GM04503 (cell line): ENCODE measurements around the gene RRP1.

Experiments used
- DNase-seq: peaks from one replicate; pipeline ENCODE4 v3.0.0-alpha.2; 2012; ENCODE audit warnings: low read depth

RRP1 gene

DNA sequence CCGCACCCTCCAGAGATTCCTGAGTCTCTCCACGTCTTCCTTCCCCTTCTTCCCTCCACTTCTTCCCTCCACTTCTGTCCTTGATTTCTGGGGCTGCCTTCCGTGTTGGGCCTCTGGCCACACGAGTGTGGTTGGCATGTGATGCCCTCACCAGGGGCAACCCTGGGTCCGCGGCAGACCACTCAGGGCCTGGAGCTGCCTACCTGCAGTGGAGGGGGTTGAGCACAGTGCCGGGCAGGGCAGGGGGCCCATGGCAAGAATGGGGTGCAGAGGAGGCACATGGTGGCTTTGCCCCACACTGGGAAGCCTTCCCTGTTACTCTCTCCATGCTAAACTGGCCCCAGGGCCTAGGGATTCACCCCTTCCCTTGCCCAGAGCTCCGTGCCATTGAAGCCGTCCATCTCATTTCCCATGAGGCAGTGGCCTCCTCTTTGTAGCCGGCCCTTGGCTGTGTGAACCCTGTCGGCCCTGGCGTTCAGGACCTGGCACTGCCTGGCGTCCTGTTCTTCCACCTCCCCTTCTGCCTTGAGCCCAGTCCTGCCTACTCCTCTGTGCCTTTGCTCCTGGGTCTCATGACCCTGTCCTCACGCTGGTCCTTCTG, 13.4 kb downstream of the RRP1 start:
- no peak for DNase-seq

DNA sequence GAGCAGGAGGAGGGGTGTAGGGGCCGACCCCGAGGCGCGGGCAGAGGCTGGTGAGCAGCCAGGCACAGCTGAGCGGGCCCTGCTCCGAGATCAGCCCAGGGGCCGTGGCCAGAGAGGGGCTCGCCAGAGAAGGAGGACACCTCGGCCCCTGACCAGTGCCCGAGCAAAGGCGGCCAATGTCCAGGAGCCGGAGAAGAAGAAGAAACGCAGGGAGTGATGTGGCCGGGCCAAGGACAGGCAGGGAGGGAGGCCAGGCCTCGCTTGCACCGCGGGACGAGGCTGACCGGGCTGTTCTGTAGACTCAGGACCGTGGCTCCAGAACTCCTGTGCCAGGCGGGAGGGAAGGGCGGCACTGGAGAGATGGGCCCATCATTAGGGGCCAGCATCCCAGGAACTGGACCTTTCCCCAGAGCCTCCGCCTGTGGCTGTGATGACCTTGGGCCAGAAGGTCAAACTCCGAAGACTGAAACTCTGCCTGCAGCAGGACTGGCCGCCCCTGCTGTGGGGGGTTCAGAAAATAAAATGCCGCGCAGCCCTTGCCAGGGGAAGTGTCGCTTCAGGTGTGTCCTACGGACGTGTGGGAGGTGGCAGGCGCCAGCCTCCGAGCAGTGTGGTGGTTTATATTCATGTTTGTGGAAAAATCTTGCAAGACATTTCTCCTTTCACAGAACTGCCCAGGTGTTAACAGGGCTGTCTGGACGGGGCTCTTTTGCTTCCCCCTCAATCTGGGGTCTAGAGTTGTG, 14.4 kb downstream of the RRP1 start:
- no peak for DNase-seq

DNA sequence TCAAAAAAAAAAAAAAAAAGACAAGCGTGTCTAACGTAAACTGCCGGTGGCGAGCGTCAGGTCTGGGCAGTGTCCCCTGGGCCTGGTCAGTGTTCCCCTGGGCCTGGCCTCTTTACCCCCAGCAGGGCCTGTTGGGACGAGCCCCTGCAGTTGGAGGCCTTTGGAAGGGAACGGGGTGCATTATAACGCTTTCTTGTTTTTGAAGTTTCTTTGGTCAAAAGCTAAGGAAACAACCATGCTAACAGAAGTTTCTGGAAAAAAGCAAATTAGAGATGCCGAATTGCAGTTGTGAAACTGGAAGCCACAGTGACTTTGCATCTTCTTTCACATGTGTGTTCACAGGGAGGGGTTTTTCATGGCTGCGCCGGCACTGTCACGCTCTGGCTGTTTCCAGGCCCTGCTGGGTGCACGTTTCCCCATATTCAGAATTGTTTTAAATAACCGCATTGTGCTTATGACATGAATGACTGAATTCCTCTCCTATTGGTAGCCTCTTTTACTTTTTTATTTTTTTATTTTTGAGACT, 16.0 kb downstream of the RRP1 start:
- no peak for DNase-seq

DNA sequence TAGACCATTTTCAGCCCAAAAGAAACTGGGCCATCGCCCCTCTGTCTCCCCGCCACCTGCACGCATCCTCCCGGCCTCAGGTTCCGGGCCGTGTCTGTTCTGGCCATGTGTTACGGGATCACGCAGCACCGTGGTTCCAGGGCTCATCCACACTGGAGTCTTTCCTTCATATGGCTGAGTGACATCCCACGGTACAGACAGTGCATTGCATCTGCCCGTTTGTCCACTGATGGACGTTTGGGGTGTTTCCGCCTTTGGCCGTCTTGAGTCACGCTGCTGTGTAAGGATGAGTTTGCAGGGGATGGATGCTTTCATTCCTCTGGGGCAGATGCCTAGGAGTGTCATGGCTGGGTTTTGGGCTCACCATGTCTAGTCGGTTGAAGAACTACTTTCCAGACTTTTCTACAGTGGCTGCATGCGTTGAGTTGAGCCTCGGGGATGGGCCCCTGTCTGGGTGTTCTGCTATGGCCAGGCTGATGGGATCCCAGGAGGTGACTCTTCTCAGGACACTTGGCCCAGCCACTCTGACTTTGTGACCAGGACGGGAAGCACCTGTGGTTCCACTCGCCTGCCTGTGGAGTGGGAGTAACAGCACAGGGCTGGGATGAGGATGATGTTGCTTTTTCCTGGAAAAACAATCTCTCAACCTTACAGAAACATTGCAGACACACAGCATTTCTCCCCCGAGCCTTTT, 16.8 kb downstream of the RRP1 start:
- DNase-seq, result no peak

DNA sequence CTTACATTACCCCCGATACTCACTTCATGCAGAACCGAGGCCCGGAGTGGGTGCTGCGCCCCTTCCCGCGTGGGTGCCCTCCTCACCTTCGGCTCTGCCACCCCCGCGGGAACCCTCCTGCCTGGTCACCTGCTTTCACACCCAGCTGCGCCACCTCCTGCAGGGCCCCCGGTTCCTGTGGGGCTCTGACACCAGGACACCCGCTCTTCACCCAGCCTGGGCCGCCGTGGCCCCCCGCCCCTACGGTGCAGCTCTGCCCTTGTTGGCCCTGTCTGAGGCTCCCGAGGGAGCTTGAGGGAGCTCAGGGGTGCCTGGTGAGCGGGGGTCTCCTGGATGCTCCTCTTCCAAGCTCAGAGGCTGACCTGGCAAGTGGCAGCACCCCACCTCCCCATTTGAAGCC, 19.0 kb downstream of the RRP1 start:
- DNase-seq, result no peak

DNA sequence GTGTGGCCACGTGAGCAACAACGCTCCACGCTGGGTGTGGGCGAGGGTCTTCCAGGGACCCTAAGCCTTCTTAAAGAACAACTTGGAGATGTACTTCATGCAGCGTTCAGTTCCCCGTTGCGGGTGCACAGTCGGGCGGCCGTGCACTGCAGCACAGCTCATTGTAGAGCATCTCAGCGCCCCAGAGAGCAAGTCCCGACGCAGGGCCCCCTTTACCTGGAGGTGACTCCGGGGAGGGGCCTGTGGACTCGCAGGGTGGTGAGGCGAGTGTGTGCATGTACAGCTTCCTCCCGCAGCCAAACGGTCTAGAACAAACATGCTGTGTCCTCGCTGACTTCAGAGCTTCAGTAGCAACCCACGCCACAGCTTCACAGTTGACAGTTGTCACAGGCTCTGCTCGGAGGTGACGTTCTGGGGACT, 19.5 kb downstream of the RRP1 start:
- no peak for DNase-seq

DNA sequence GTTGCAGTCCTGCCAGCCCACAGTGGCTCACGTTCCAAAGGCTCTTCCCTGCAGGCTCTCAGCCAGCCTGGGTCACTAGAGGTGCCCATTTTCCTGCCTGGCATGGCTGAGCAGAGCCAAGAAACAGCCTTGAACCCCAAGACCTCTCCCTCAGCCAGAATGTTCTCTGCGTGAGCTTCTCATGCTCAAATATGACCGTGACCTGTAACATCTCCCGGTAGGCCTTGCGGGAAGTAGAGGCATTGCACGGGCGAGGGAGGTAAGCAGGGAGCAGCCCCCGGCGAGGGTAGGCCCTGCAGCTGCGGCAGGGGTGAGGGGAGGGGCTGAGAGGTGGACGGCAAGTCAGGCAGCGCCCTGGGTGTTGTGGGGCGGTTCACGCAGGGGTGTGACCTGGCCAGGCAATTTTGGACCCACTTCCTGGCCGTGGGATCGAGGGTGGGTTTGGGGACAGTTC, 20.0 kb downstream of the RRP1 start:
- DNase-seq, result no peak

DNA sequence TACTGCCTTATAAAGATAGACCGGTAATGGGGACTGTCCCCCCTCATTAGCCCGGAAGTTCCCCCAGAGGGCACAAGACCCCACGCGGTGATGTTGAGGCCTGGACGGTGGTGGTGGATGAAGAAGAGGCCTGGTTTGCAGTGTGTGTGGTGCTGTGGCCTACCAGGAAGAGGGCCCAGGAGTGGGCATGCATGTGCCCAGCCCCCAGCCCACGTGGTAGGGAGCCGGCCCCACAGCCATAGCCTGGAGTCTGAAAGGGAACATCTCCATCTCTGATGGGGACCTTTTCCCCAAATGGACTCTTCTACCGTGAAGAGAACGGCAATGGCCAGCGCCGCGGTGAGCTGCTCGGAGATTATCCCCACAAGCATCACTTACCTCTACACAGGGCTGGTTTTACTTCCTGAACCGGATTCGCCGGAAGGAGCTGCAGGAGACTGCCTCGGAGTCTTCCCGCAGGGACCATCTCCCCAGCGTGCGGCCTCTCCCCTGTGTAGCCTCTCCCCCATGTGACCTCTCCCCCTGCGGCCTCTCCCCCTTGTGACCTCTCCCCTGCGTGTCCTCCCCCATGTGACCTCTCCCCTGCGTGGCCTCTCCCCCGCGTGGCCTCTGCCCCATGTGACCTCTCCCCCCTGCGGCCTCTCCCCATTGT, 20.6 kb downstream of the RRP1 start:
- DNase-seq, result no peak

DNA sequence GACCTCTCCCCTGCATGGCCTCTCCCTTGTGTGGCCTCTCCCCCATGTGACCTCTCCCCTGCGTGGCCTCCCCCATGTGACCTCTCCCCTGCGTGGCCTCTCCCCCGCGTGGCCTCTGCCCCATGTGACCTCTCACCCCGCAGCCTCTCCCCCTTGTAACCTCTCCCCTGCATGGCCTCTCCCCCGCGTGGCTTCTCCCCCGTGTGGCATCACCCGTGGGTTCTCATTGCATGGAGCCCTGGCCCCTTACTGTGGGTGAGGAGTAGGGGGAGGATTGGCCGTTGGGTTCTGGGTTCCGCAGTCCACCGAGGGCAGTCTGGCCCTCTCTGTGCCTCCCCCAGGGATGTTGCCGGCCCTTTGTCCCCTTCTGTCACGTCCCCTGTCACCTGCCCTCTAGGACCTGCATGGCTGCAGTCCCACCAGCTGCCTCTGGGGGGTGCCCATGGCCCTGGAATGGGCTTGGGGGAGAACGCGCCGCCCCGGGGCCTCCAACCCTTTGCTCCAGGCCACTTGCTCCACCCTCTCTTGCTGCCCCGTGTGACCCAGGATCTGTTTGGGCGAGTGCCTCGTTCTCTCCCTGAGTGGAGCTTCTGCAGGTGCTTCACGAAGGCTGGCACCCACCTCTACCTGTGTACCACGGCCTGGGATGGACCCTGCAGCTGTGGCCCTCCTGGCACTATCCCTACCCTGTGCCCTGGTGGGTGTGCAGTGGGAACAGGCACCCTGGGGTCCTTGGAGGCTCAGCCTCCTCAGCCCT, 21.3 kb downstream of the RRP1 start:
- no peak for DNase-seq

DNA sequence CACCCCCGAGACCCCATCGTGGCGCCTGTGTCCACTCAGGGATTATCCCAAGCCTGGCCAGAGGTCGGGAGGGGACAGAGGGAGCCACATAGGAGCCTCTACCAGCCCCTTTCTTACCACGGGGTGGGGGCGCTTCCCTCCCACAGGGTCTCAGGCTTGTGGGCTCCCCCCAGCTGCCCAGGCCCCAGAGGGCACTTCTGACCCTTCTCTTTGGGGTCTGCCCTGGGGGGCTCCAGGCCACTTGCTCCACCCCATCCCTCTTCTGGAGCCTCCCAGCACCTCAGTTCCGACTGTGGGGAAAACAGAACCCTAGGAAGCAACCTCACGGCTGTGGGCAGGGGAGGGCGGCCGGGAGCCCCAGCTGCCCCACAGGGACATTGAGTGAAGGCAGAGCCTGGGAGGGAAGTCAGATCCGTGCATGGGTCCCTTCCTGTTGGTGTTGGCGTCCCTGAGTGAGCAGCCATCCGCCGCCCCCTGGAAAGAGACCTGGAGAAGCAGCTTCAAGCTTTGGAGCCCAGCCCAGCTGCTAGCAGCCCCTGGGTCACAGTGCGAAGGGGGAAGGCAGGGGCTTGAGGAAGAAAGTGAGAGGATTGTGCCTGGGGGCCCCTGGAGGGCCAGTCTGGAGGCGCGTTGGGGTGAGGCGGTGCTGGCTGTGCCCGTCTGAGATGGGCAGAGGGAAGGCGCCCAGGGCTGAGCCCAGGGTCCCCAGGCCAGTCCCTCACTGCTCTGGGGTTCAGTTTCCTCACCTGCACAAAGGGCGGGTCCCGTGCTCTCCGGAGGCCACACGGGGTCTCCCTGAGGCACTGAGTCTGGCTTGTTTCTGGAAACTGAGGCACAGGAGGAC, 22.1 kb downstream of the RRP1 start:
- DNase-seq, result no peak

DNA sequence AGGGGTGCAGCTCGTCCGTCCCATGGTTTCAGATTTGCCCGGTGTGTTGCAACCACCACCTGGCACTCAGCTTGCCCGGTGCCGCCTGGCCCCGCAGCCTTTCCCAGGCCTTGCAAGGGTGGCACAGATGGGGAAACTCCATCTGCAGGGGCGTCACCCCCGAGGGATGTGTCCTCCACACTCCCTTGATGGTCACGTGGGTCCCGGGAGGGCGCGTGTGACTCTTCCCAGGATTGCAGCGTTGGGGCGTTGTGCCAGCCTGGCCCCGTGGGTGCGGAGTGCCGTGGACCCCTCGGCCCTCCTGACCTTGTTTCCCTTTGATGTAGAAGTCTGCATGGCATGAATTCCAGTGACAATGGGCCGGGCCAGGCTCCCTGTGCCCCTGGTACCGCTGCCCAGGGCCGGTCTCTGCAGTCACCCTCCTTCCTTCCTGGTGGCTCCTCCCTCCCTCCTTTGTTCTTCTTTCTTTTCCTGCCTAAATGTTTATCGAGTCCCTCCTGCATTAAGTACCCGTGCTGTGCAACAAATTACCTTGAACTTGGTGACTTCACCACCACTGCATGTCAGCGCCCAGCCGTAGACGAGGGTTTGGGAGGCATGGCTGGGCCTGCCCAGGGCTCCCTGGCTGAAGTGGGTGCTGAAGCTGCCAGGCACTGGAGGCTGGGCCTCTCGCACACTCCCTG, 22.9 kb downstream of the RRP1 start:
- no peak for DNase-seq

DNA sequence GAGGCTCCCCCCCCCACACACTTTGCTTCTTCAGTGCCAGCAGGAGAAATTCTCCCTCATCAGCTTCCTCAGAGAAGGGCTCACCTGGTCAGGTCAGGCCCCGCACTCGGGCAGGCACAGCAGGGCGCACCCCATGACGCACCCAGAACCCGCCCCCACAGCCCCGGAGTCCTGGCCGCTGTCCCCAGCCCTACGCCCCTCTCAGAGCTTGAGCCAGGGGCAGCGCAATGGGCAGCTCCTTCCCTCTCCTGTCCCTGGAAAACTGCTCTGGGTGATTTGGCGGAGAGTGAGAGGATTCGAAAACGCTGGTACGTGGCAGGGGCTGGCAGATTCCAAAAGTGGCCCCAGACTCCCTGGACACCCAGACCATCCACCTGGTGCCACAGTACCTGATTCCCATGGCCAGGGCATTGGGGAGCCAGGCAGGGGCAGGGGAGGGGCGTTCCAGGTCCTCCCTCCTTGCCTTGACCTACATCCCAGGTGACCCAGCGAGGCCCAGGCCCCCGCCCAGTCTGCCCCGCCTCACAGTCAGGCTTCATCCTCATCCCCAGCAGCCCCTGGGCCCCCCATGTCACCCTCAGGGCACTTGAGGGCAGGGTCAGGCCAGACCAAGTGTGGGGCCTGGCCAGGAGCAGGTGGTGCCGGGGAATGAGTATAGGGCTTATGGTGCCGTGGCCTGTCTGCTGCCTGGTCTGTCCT, 23.7 kb downstream of the RRP1 start:
- no peak for DNase-seq

DNA sequence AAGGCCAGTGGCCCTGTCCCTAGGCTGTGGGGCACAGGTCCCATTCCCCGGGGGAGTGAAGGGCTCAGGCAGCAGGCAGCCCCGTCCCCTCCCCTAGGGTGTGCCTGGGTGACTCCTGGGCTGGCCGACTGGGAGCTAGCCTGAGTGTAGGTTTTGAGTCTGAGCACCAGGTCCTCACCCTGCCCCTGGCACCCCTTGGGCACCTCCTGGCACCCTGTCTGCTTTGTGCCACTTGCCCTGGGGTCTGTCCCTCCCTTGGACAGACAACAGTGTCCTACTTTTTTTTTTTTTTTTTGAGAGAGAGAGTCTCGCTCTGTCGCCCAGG, 24.2 kb downstream of the RRP1 start:
- no peak for DNase-seq

DNA sequence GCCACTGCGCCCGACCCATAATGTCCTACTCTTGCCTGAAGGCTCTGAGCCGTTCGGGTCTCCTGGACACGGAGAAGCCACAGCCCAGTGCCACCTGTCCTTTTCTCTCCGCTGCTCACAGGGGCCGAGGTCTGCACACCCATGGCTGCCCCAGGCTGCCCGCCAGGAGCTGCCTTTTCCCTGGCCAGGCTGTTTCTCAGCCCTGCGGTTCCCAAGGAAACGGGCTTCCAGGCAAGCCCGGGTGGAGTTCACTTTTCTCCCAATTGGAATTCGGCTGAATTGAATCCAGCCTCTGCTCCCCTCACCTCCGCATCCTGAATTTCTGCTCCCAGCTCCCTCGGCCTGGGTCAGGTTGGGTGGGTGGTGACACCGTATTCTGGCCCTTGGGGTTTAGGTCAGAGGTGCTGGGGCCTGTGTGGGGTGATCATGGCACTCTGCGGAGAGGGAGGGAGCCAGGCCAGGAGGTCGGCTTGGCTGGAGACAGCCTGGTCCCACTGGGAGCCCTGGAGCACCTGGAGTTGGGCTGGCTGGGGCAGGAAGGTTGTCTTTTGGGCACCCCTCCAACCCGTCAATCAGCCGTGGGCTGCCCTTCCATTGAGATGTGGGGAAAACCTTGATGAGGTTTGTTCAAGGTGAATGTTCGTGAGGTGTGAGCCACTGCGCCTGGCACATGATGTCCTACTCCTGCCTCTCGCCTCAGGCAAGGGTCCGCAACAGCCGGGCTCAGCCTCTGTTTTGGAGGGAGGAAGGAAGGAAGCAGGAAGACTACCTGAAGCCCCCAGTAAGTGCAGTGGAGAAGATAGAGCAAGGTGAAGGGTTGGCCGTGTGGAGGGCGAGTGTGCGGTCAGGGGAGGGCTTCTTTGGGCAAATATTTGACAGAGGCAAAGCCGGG, 25.1 kb downstream of the RRP1 start:
- no peak for DNase-seq

DNA sequence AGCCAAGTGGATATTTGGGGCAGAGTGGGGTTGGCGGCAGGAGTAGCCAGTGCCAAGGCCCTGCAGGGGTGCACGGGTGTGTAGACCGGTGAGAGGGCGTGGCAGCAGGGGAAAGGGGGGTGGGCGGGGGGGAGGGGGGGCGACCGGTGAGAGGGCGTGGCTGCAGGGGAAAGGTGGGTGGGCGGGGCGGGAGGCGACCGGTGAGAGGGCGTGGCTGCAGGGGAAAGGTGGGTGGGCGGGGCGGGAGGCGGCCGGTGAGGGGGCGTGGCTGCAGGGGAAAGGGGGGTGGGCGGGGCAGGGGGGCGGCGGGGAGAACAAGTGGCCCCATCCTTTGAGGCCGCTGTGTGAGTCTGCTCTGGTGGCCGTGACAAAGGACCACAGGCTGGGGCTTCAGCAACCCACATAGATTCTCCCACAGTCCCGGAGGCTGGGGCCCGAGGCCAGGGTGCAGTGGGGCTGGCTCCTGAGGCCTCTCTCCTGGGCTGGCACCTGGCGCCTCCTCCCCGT, 25.8 kb downstream of the RRP1 start:
- no peak for DNase-seq

DNA sequence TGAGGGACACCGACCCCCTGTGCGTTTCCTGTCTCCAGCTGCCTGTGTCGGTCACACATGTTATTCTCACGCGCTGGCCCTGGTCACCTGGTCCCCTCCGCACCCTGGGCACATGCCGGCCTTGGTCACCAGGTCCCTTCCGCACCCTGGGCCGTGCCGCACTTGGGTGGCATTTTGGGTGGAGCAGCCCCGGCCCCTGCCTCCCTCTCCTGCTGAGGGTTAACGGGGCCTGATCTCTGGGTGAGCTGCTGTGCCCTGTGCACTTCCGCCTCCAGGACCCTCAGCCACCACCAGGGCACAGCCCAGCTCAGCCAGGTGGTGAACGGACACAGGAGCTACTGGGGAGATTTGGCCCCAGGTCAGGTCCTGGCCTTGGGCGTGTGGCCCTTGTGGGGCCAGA, 26.6 kb downstream of the RRP1 start:
- DNase-seq, result no peak

DNA sequence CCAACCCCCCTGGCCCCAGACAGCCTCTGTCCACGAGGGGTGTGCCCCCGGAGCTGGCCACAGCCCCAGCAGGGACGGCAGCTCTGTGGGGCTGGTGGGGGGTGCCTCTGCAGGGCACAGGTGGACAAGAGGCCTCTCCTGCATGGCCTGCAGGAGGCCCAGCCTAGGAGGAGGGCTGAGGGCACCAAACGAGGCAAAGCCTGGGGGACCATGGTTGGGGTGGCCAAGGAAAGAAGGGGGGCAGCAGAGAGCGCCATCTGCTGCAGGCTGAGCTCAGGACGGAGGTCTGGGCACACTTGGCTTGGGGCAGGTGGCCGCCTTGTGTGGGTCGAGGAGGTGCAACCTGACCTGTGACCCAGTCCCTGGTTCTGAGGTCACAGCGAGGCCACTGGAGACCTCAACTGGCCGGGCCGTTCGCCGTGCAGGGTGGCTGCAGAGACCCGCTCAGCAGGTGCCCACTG, 27.3 kb downstream of the RRP1 start:
- no peak for DNase-seq
